K562 (cell line): ENCODE measurements around the gene GNB2. TPM values are rescaled to one million over a fixed set of nuclear protein-coding genes. Genes with fewer than 3 reads are reported as not detected.

Experiments
- CHD2 ChIP-seq: IDR thresholded peaks from 2 replicates; pipeline ENCODE4 v1.6.1; 2011; ENCODE audit warnings: low read depth, low read length
- EP300 ChIP-seq: IDR thresholded peaks from 2 replicates; pipeline ENCODE4 v1.6.1; 2012; ENCODE audit warnings: low read length, improper control_type of control experiment
- ESRRB ChIP-seq: fragments of 250-450 bp; sonication (Bioruptor Pico); IDR thresholded peaks from 2 replicates; pipeline ENCODE4 v1.5.0; 2020; ENCODE audit warnings: mild to moderate bottlenecking, moderate library complexity, borderline replicate concordance
- FOXM1 ChIP-seq, 2 experiments: fragments of 450-650 bp in 1 of 2; sonication (generic) in 1 of 2; formaldehyde crosslinking in 1 of 2; IDR thresholded peaks; 2 replicates each; pipeline versions ENCODE4 v1.6.1 to v1.9.0; 2017 to 2022; ENCODE audit warnings: low read depth in 2 of 2, mild to moderate bottlenecking in 2 of 2, missing genetic modification reagents in 1 of 2, moderate library complexity in 1 of 2
- HDAC1 ChIP-seq, 2 experiments: fragments of 450-650 bp; IDR thresholded peaks; 2 replicates each; pipeline ENCODE4 v1.6.1; 2016 to 2017; ENCODE audit warnings: inconsistent platforms in 1 of 2, mild to moderate bottlenecking in 1 of 2, moderate library complexity in 1 of 2
- MLX ChIP-seq, 2 experiments: fragments of 450-650 bp in 1 of 2; sonication (generic) in 1 of 2; formaldehyde crosslinking; conservative IDR thresholded peaks; 2 replicates each; pipeline versions ENCODE4 v1.4.0 to v1.8.1; 2020 to 2022; ENCODE audit warnings: mild to moderate bottlenecking in 1 of 2, missing genetic modification reagents in 1 of 2
- RAD21 ChIP-seq, 2 experiments: fragments of 250-450 bp in 1 of 2; fragments of 450-650 bp in 1 of 2; sonication (Bioruptor Pico) in 1 of 2; formaldehyde crosslinking in 1 of 2; IDR thresholded peaks in 1 of 2; conservative IDR thresholded peaks in 1 of 2; 2 replicates each; pipeline versions ENCODE4 v1.4.0 to v1.8.0; 2020 to 2022; ENCODE audit warnings: mild to moderate bottlenecking in 2 of 2, moderate library complexity in 1 of 2
- SIN3A ChIP-seq, 2 experiments: fragments of 150-350 bp in 1 of 2; IDR thresholded peaks; 2 replicates each; pipeline ENCODE4 v1.6.1; 2011 to 2016; ENCODE audit warnings: borderline replicate concordance in 2 of 2, low read depth in 2 of 2, low read length in 2 of 2, mild to moderate bottlenecking in 2 of 2, moderate library complexity in 2 of 2; ENCODE audit not compliant: control insufficient read depth in 1 of 2
- SPI1 ChIP-seq: IDR thresholded peaks from 2 replicates; pipeline ENCODE4 v1.6.1; 2011; ENCODE audit warnings: low read depth, low read length, control low read depth, borderline replicate concordance
- TEAD1 ChIP-seq, 2 experiments: fragments of 450-650 bp in 1 of 2; sonication (generic) in 1 of 2; formaldehyde crosslinking; IDR thresholded peaks; 2 replicates each; pipeline versions ENCODE4 v1.4.0 to v1.8.0; 2020 to 2022; ENCODE audit warnings: mild to moderate bottlenecking in 2 of 2, missing genetic modification reagents in 1 of 2
- ZNF24 ChIP-seq: fragments of 450-650 bp; IDR thresholded peaks from 2 replicates; pipeline ENCODE4 v1.6.1; 2016
- polyA plus RNA-seq, 8 experiments: library from polyadenylated mRNA; depleted of rRNA in 4 of 8; stranded (reverse) in 5 of 8; unstranded in 3 of 8; fragments of >200 nt; fragmentation: Nextera tagmentation in 2 of 8; fragmentation: Illumina TruSeq in 1 of 8; extraction: Ambion mirVana in 2 of 8; extraction: Trizol in 1 of 8; gene quantifications; 2 replicates each; pipeline versions ENCODE4 v1.2.1 to v1.2.3, GENCODE V29; 2011 to 2014; ENCODE audit warnings: inconsistent platforms in 1 of 8, missing spikeins in 1 of 8
- total RNA-seq, 7 experiments: library from RNA; depleted of rRNA in 6 of 7; stranded (reverse); fragments of >200 nt in 6 of 7; fragmentation: Illumina TruSeq in 2 of 7; extraction: Trizol in 2 of 7; gene quantifications; 2 replicates each; pipeline versions ENCODE4 v1.2.1 to v1.2.3, GENCODE V29; 2011 to 2021; ENCODE audit warnings: low replicate concordance in 1 of 7
- TF ChIP-seq, protein P1 (sequence below), 2 experiments: IDR thresholded peaks; 2 replicates each; pipeline ENCODE4 v1.6.1; 2011; ENCODE audit warnings: borderline replicate concordance in 1 of 2, control low read depth in 1 of 2, low read depth in 1 of 2, low read length in 1 of 2, mild to moderate bottlenecking in 1 of 2, mixed read lengths in 1 of 2, moderate library complexity in 1 of 2; ENCODE audit not compliant: insufficient read depth in 1 of 2, insufficient read length in 1 of 2, poor library complexity in 1 of 2, severe bottlenecking in 1 of 2; ENCODE audit errors: extremely low read depth in 1 of 2

Gene GNB2
- total and polyA plus RNA-seq, 9 of the 15 experiments (the other 6 are each of a cell fraction or from before 2014, with no cell fraction given) = 0.65 to 320 (median 104) TPM

GRCh38 chr7:100655908-100656674, 17.4 kb upstream of the GNB2 start, which contains the start of gene ACTL6B (continued):
- peak in 1 of 2 experiments; percentile 86; a peak in 1 of 4 replicates for TF ChIP-seq MLX (CRISPR knock-in tag; conservative IDR thresholded peaks at IDR 0.05)
- 0 out of 2 replicates have a peak, but pooled peaks have one; percentile 17 for TF ChIP-seq SPI1
- TF ChIP-seq, protein P1, sequence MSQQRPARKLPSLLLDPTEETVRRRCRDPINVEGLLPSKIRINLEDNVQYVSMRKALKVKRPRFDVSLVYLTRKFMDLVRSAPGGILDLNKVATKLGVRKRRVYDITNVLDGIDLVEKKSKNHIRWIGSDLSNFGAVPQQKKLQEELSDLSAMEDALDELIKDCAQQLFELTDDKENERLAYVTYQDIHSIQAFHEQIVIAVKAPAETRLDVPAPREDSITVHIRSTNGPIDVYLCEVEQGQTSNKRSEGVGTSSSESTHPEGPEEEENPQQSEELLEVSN (IDR thresholded peaks at IDR 0.05; ENCODE audit: borderline replicate concordance in 1 of 2, extremely low read depth in 1 of 2, insufficient read depth in 1 of 2, insufficient read length in 1 of 2, low read depth in 1 of 2, low read length in 1 of 2, poor library complexity in 1 of 2, severe bottlenecking in 1 of 2) = peak in 1 of 2 experiments; percentile 53
- TF ChIP-seq HDAC1 (IDR thresholded peaks at IDR 0.05) = peak in 1 of 2 experiments; percentile 74; a peak in 1 of 4 replicates
- peak in 1 of 2 experiments; percentile 95; a peak in 2 of 4 replicates for TF ChIP-seq TEAD1 (CRISPR knock-in tag; IDR thresholded peaks at IDR 0.05)
- 0 out of 2 replicates have a peak, but pooled peaks have one; percentile 12 for TF ChIP-seq EP300
- 0 out of 2 replicates have a peak, but pooled peaks have one; percentile 26 for TF ChIP-seq CHD2
- 0 out of 4 replicates have a peak, but pooled peaks of 1 of the 2 experiments have one; percentile 19 for TF ChIP-seq RAD21 (CRISPR knock-in tag; conservative IDR thresholded peaks at IDR 0.05 in 1 of 2, IDR thresholded peaks at IDR 0.05 in 1 of 2)
- TF ChIP-seq ESRRB (CRISPR knock-in tag) = no peak
- peak; percentile 51; the same call in 1 of the 2 replicates for TF ChIP-seq FOXM1 (IDR thresholded peaks at IDR 0.05; ENCODE audit: low read depth)
- TF ChIP-seq FOXM1 (CRISPR knock-in tag; IDR thresholded peaks at IDR 0.05; ENCODE audit: low read depth) = 0 out of 2 replicates have a peak, but pooled peaks have one; percentile 53
- TF ChIP-seq SIN3A (IDR thresholded peaks at IDR 0.05; ENCODE audit: borderline replicate concordance in 2 of 2, control insufficient read depth in 1 of 2, low read depth in 2 of 2, low read length in 2 of 2) = peak; percentile 75 to 96; a peak in 2 of 4 replicates
- peak; percentile 45; the same call in 1 of the 2 replicates for TF ChIP-seq ZNF24
